ENCODE measurements around the gene NEUROG2. TPM values are rescaled to one million over a fixed set of nuclear protein-coding genes. Genes with fewer than 3 reads are reported as not detected.
"Not testable (repeated sequence)": the region's sequence is repeated elsewhere in the genome, so short reads cannot be mapped to it uniquely, and the experiment has no call there.

Gene NEUROG2
- total RNA-seq, 4 donors from 2014 or later, result not detected

- DNase-seq (ENCODE audit: low spot score), result no peak
- ATAC-seq (ENCODE audit: low FRiP score), result no peak
- TF ChIP-seq CTCF (IDR thresholded peaks at IDR 0.05), result no peak
Measured at GRCh38 chr4:112557676-112558411, 41.9 kb upstream of the NEUROG2 start.

GRCh38 chr4:112554271-112554670, 38.3 kb upstream of the NEUROG2 start:
- DNase-seq (ENCODE audit: low spot score); ATAC-seq (ENCODE audit: low FRiP score): not testable (repeated sequence)

GRCh38 chr4:112552668-112553067, 36.7 kb upstream of the NEUROG2 start:
- DNase-seq (ENCODE audit: low spot score), result no peak
- ATAC-seq (ENCODE audit: low FRiP score), result peak; percentile 76
- no peak for TF ChIP-seq CTCF (IDR thresholded peaks at IDR 0.05)

GRCh38 chr4:112550728-112551127, 34.7 kb upstream of the NEUROG2 start:
- no peak for TF ChIP-seq CTCF (IDR thresholded peaks at IDR 0.05)
- DNase-seq (ENCODE audit: low spot score) (no peak), ATAC-seq (ENCODE audit: low FRiP score) (no peak)

GRCh38 chr4:112546476-112546875, 30.5 kb upstream of the NEUROG2 start:
- DNase-seq (ENCODE audit: low spot score), result no peak
- ATAC-seq (ENCODE audit: low FRiP score), result no peak
- no peak for TF ChIP-seq CTCF (IDR thresholded peaks at IDR 0.05)

- TF ChIP-seq CTCF (IDR thresholded peaks at IDR 0.05), result no peak
- DNase-seq (ENCODE audit: low spot score), result no peak
- ATAC-seq (ENCODE audit: low FRiP score), result no peak
Measured at GRCh38 chr4:112545346-112545745, 29.4 kb upstream of the NEUROG2 start.

- TF ChIP-seq CTCF (IDR thresholded peaks at IDR 0.05), result no peak
- DNase-seq (ENCODE audit: low spot score), result no peak
- no peak for ATAC-seq (ENCODE audit: low FRiP score)
Measured at GRCh38 chr4:112540695-112541094, 24.7 kb upstream of the NEUROG2 start.

Measured in omental fat pad (tissue), 4 donors.